Urinary bladder (tissue), 4 donors: Measurements from ENCODE around the gene INIP. TPM values are rescaled to one million over a fixed set of nuclear protein-coding genes. Genes with fewer than 3 reads are reported as not detected.

Experiments
- DNase-seq: peaks from one replicate; pipeline ENCODE4 v3.0.0-alpha.2; 2015; ENCODE audit errors: extremely low spot score
- H3K27ac ChIP-seq: one replicate; pipeline ENCODE4 v1.5.1; 2013; ENCODE audit warnings: low read depth, mild to moderate bottlenecking, moderate library complexity
- H3K36me3 ChIP-seq: one replicate; pipeline ENCODE4 v1.6.1; 2013; ENCODE audit warnings: mild to moderate bottlenecking, moderate library complexity; ENCODE audit not compliant: insufficient read depth
- H3K4me1 ChIP-seq: one replicate; pipeline ENCODE4 v1.6.1; 2013; ENCODE audit warnings: mild to moderate bottlenecking, moderate library complexity; ENCODE audit not compliant: insufficient read depth
- H3K4me3 ChIP-seq: one replicate; pipeline ENCODE4 v1.5.1; 2013; ENCODE audit warnings: low read depth, low read length
- WGBS: extraction: QIAGEN DNeasy Blood & Tissue Kit; methylation state at CpG from one replicate; pipeline ENCODE4 v1.1.7; 2013; 5-methylcytosine and 5-hydroxymethylcytosine counted together
- polyA plus RNA-seq: library from polyadenylated mRNA; stranded (reverse); fragments of 200-250 nt; gene quantifications from one replicate; pipeline ENCODE4 v1.2.3, GENCODE V29; 2013
- total RNA-seq: library from RNA; depleted of rRNA; stranded (reverse); fragments of >200 nt; gene quantifications from one replicate; pipeline ENCODE4 v1.2.3, GENCODE V29; 2014
- donor health status: healthy with polysubstance abuse.
- donor health status: healthy.

INIP gene
- total and polyA plus RNA-seq, 2 donors = 10.4 to 25.9 TPM

DNA sequence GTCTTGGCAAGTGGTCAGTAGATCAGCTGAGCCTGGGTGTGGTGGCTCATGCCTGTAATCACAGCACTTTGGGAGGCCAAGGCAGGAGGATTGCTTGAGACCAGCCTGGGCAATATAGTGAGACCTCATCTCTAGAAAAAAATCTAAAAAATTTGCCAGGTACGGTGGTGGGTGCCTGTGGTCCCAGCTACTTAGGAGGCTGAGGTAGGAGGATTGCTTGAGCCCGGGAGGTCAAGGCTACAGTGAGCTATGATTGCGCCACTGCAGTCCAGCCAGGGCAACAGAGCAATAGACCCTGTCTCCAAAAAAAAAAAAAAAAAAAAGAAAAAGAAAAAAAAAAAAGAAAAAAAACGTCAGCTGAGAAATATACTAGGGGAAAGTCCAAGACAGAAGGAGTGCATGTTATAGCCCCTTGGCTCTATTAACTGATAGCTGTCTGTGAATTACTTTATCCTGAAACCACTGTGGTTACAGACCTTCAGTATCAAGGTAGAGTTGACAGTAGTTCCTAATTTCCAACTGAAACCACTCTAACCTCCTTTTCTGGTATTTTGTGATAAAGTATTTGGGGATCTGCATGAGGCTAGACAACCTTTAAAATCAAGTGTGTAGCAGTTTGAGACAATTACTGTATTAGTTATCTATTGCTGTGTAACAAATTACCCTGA lies 2.3 kb upstream of the INIP start:
- Histone ChIP-seq H3K4me3 (no peak overlapping the region), H3K36me3 (no peaks in the 10 kb centered on the region), H3K4me1 (no peaks in the 10 kb centered on the region), H3K27ac (no peak overlapping the region)
- no peak for DNase-seq
- WGBS = 85% methylated on average over 4 of the region's 4 CpGs

- no peak for DNase-seq
- Histone ChIP-seq H3K4me3 (no peak overlapping the region), H3K36me3 (no peaks in the 10 kb centered on the region), H3K27ac (no peak overlapping the region), H3K4me1 (no peaks in the 10 kb centered on the region)
- 58% methylated on average over 2 of the region's 2 CpGs for WGBS
These were observed 1.8 kb upstream of the INIP start for GRCh38 chr9:112719696-112720095.

GRCh38 chr9:112719241-112719691 lies 1.3 kb upstream of the INIP start:
- WGBS = 55% methylated on average over 1 of the region's 1 CpG
- no peaks in the 10 kb centered on the region for H3K4me1 ChIP-seq
- H3K27ac ChIP-seq = no peak overlapping the region
- H3K36me3 ChIP-seq = no peaks in the 10 kb centered on the region
- no peak for DNase-seq
- H3K4me3 ChIP-seq = no peak overlapping the region

DNA sequence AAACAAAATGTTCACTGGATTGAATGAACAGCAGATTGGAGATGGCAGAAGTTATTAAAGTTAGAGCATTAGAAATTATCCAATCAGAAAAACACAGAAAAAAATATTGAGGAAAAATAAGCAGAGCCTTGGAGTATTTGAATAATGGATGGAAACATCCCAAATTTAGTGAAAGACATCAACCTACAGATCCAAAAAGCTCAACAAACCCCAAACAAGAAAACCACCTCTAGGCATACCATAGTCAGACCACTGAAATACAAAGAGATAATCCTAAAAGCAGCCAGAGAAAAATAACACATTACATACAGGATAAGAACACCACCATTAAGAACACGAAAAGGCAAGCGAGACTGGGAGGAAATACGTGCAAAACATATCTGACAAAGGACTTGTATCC lies 5.2 kb downstream of the INIP start:
- Histone ChIP-seq H3K4me1 (no peaks in the 10 kb centered on the region), H3K27ac (no peak overlapping the region), H3K36me3 (no peaks in the 10 kb centered on the region), H3K4me3 (no peak overlapping the region)
- WGBS = 96% methylated on average over 3 of the region's 3 CpGs
- DNase-seq = no peak

DNA sequence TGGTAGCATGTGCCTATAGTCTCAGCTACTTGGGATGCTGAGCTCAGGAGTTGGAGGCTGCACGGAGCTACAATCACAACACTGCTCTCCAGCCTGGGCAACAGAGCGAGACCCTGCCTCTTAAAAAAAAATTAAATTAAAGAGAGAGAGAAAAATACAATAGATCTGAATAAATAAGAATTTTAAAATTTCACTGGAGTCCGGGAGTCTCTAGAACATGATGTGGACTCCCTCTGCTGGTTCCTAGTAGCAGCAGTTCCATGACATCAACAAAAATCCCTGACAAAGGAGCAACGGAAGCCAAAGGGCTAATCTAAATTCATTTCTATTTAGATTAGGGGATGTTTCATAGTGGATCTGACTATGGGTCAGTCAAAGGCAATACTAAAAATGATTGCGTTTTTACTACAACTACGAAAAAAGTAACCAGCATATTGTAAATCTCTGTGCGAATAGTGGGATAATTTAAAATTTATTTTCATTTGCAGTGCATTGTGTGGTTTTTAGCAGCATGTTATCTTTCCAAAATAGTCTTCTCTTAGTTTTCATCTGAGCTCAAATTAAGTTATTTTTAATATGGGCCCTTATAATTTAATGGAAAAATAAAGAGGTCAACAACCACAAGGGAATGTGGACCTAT lies 6.7 kb downstream of the INIP start:
- Histone ChIP-seq H3K4me1 (no peaks in the 10 kb centered on the region), H3K27ac (no peak overlapping the region), H3K36me3 (no peaks in the 10 kb centered on the region), H3K4me3 (no peak overlapping the region)
- WGBS = 65% methylated on average over 7 of the region's 7 CpGs
- no peak for DNase-seq

- no peak overlapping the region for H3K27ac ChIP-seq
- H3K4me3 ChIP-seq = no peak overlapping the region
- H3K4me1 ChIP-seq = no peaks in the 10 kb centered on the region
- H3K36me3 ChIP-seq = no peaks in the 10 kb centered on the region
- WGBS = 35% methylated on average over 6 of the region's 6 CpGs
- peak; percentile 49 for DNase-seq
These were observed 12.0 kb downstream of the INIP start for GRCh38 chr9:112705768-112706427.

- H3K4me1 ChIP-seq = no peaks in the 10 kb centered on the region
- 93% methylated on average over 2 of the region's 2 CpGs for WGBS
- no peak overlapping the region for H3K27ac ChIP-seq
- no peak overlapping the region for H3K4me3 ChIP-seq
- DNase-seq = no peak
- no peaks in the 10 kb centered on the region for H3K36me3 ChIP-seq
These were observed 14.6 kb downstream of the INIP start for GRCh38 chr9:112703304-112703703.

DNA sequence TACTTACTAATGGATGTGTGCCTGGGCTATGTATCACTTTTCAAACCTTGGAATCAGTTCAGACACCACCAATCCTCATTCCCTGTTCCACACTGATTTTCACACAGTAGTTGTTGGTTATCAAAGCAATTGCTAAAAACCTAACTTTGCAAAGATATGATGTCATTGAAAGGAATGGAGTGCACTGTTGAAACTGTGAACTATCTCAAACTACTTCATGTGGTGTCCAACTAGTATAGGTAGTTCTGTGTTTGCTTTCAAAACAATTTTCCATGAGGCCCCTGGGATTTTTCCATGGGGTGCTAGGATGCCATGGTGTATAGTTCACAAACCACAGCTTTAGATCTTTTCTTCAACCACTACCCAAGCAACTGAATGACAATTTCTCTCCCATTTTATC lies 17.8 kb downstream of the INIP start:
- no peak overlapping the region for H3K27ac ChIP-seq
- no peak for DNase-seq
- H3K36me3 ChIP-seq = no peaks in the 10 kb centered on the region
- no peak overlapping the region for H3K4me3 ChIP-seq
- H3K4me1 ChIP-seq = no peaks in the 10 kb centered on the region

- no peaks in the 10 kb centered on the region for H3K36me3 ChIP-seq
- 95% methylated on average over 5 of the region's 5 CpGs for WGBS
- no peak for DNase-seq
These were observed 18.7 kb downstream of the INIP start for GRCh38 chr9:112699230-112699629.

DNA sequence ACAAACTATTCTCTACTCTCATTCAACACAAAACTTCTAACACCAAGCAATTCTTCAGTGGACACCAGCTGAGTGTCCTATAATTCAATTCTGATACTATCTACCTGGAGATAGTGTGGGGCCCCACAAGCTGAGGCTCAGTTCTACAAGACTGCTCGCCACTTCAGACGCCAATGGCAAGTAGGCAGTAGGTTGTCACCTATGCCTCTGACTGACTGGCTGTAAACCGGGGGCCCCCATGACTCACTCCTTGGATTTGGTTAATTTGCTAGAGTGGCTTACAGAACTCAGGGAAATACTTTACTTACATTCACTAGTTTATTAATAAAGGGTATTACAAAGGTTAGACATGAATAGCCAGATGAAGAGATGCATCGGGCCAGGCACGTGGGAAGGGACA lies 21.5 kb downstream of the INIP start:
- WGBS = 98% methylated on average over 5 of the region's 5 CpGs
- no peak for DNase-seq
- Histone ChIP-seq H3K4me1 (no peaks in the 10 kb centered on the region), H3K27ac (no peak overlapping the region), H3K4me3 (no peak overlapping the region), H3K36me3 (no peaks in the 10 kb centered on the region)

More at GRCh38 chr9:112699230-112699629, 18.7 kb downstream of the INIP start:
- Histone ChIP-seq H3K4me3 (no peak overlapping the region), H3K27ac (no peak overlapping the region), H3K4me1 (no peaks in the 10 kb centered on the region)

GRCh38 chr9:112694706-112695555 lies 23.0 kb downstream of the INIP start:
- Histone ChIP-seq H3K27ac (no peak overlapping the region), H3K36me3 (no peaks in the 10 kb centered on the region), H3K4me1 (no peaks in the 10 kb centered on the region), H3K4me3 (no peak overlapping the region)
- no peak for DNase-seq
- WGBS = 61% methylated on average over 4 of the region's 4 CpGs

DNA sequence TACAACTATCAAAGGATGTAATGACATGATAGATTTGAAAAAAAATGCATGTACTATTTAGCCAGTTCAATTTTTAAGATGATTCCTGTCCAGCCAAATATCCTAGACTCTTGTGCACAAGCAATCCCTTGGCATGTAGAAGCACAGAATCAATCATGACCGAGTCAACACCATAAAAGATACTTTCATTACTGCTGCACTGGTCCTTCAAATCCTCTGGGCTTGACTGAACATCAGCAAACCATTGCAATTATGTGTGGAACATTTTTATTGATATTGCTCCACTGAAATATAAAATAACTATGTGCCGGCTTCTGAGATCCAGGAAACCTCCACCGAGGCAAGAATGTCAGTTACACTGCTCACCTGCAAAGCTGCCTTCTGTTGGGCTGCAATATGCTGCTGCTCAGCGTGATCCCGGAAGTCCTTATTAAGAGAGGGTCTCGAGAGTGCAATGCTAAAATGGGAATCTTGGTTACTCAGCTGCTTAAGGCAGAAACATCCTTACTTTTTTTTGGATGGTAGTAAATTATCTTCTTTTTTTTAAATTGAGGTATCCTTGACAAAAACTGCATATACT lies 28.7 kb downstream of the INIP start:
- H3K36me3 ChIP-seq = no peaks in the 10 kb centered on the region

GRCh38 chr9:112680731-112681402 lies 37.0 kb downstream of the INIP start:
- 78% methylated on average over 6 of the region's 6 CpGs for WGBS
- no peaks in the 10 kb centered on the region for H3K4me1 ChIP-seq
- DNase-seq = no peak

More for the DNA sequence above, 28.7 kb downstream of the INIP start:
- H3K4me1 ChIP-seq = no peaks in the 10 kb centered on the region
- H3K4me3 ChIP-seq = no peak overlapping the region
- 93% methylated on average over 6 of the region's 6 CpGs for WGBS
- H3K27ac ChIP-seq = no peak overlapping the region
- DNase-seq = no peak

More at GRCh38 chr9:112680731-112681402, 37.0 kb downstream of the INIP start:
- Histone ChIP-seq H3K36me3 (no peaks in the 10 kb centered on the region), H3K27ac (no peak overlapping the region), H3K4me3 (no peak overlapping the region)
